ENCODE results near the gene FGFR1OP2.
"Not testable (repeated sequence)": the region's sequence is repeated elsewhere in the genome, so short reads cannot be mapped to it uniquely, and the experiment has no call there.

FGFR1OP2 gene

GRCh38 chr12:26940516-26941214 is 2.4 kb downstream of the FGFR1OP2 start:
- peaks cover 4% of the 10 kb centered on the region for H3K9me3 ChIP-seq
- no peak for TF ChIP-seq Cebpa-rat (IDR thresholded peaks at IDR 0.05)
- H3K4me2 ChIP-seq = peak overlapping the region; percentile 94
- peaks cover 50% of the 10 kb centered on the region for H4K20me1 ChIP-seq
- no peaks in the 10 kb centered on the region for H3K27me3 ChIP-seq
- peak overlapping the region; percentile 96; the same call in 1 of the 2 replicates for H3K4me3 ChIP-seq
- peak overlapping the region; percentile 52 for H3K9ac ChIP-seq
- H3K27ac ChIP-seq = peak overlapping the region; percentile 49; the same call in 1 of the 2 replicates
- H3K36me3 ChIP-seq = peaks cover 16% of the 10 kb centered on the region; the same call in 1 of the 2 replicates
- H3K4me1 ChIP-seq = peaks cover 43% of the 10 kb centered on the region

DNA sequence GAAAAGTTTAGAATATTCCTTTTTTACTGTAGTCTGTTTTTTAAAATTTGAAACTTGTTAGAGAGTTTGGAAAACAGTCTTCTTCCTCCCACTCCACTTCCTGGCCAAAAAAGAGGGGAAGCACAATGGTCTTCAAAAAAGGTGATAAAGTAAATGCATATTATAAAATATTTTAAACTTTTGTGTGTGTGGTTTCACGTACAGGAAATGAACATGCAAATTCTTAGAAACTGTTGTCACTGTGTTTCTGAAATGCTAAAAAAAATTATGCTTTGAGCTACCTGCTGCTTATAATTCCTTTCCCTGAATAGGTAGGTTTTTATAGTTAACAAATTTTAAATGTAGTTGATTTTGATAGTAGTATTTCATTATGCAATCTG is 2.9 kb downstream of the FGFR1OP2 start:
- Histone ChIP-seq H3K9me3 (peaks cover 9% of the 10 kb centered on the region), H3K4me2 (peak overlapping the region; percentile 94), H3K4me1 (peaks cover 38% of the 10 kb centered on the region), H4K20me1 (peaks cover 46% of the 10 kb centered on the region), H3K36me3 (peaks cover 21% of the 10 kb centered on the region; the same call in 1 of the 2 replicates), H3K27me3 (no peaks in the 10 kb centered on the region), H3K4me3 (peak overlapping the region; percentile 32; the same call in 1 of the 2 replicates), H3K27ac (peak overlapping the region; percentile 49), H3K9ac (peak overlapping the region; percentile 52; the same call in 1 of the 2 replicates)
- no peak for TF ChIP-seq Cebpa-rat (IDR thresholded peaks at IDR 0.05)

GRCh38 chr12:26948309-26948708 is 10.0 kb downstream of the FGFR1OP2 start:
- no peaks in the 10 kb centered on the region for H3K4me1 ChIP-seq
- no peak overlapping the region for H3K4me2 ChIP-seq
- no peak for TF ChIP-seq Cebpa-rat (IDR thresholded peaks at IDR 0.05)
- H4K20me1 ChIP-seq = peaks cover 16% of the 10 kb centered on the region; the same call in 1 of the 2 replicates
- peaks cover 41% of the 10 kb centered on the region for H3K36me3 ChIP-seq
- no peak overlapping the region for H3K4me3 ChIP-seq
- no peak overlapping the region for H3K27ac ChIP-seq
- H3K9me3 ChIP-seq = peaks cover 42% of the 10 kb centered on the region
- no peaks in the 10 kb centered on the region for H3K27me3 ChIP-seq
- H3K9ac ChIP-seq = no peak overlapping the region

- H3K4me3 ChIP-seq = no peak overlapping the region
- H3K27me3 ChIP-seq = no peaks in the 10 kb centered on the region
- no peaks in the 10 kb centered on the region for H3K4me1 ChIP-seq
- H3K4me2 ChIP-seq = no peak overlapping the region
- H3K9ac ChIP-seq = no peak overlapping the region
- peaks cover 19% of the 10 kb centered on the region for H3K9me3 ChIP-seq
- H3K27ac ChIP-seq = no peak overlapping the region
- peaks cover 43% of the 10 kb centered on the region for H3K36me3 ChIP-seq
- peaks cover 36% of the 10 kb centered on the region; the same call in 1 of the 2 replicates for H4K20me1 ChIP-seq
- TF ChIP-seq Cebpa-rat (IDR thresholded peaks at IDR 0.05) = no peak
Observed at GRCh38 chr12:26953447-26953846, 15.2 kb downstream of the FGFR1OP2 start.

GRCh38 chr12:26954027-26954426 is 15.8 kb downstream of the FGFR1OP2 start:
- Histone ChIP-seq H3K9me3 (peaks cover 13% of the 10 kb centered on the region), H4K20me1 (peaks cover 36% of the 10 kb centered on the region; the same call in 1 of the 2 replicates), H3K27me3 (no peaks in the 10 kb centered on the region), H3K27ac (no peak overlapping the region), H3K4me2 (no peak overlapping the region), H3K4me1 (no peaks in the 10 kb centered on the region), H3K36me3 (peaks cover 37% of the 10 kb centered on the region), H3K4me3 (no peak overlapping the region), H3K9ac (no peak overlapping the region)
- no peak for TF ChIP-seq Cebpa-rat (IDR thresholded peaks at IDR 0.05)

GRCh38 chr12:26961391-26961790 is 23.1 kb downstream of the FGFR1OP2 start:
- not testable (repeated sequence) for H3K9me3 ChIP-seq, H3K9ac ChIP-seq, H3K4me2 ChIP-seq, H3K27me3 ChIP-seq, H4K20me1 ChIP-seq, H3K27ac ChIP-seq, H3K4me3 ChIP-seq, H3K4me1 ChIP-seq
- peaks cover 47% of the 10 kb centered on the region for H3K36me3 ChIP-seq

DNA sequence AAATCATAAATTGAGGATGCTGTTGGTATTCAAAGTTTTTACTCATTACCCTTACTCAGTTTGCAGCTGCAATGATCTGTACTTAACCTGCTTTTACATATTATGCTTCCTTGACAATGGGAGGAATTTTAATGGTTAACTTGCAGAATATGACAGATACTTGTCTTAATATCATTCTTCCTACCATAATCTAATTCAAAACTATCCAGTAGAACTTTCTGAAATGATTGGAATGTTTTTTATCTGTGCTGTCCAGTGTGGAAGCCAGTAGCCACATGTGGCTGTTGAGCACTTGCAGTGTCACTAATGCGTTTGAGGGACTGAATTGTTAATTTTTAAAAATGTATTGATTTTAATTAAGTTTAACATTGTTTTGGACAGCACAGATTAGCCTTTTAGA is 23.5 kb downstream of the FGFR1OP2 start:
- H3K9me3 ChIP-seq = no peaks in the 10 kb centered on the region
- peaks cover 46% of the 10 kb centered on the region for H3K36me3 ChIP-seq
- no peak overlapping the region for H3K4me3 ChIP-seq
- no peak overlapping the region for H3K4me2 ChIP-seq
- no peaks in the 10 kb centered on the region for H3K27me3 ChIP-seq
- H3K9ac ChIP-seq = no peak overlapping the region
- H3K4me1 ChIP-seq = no peaks in the 10 kb centered on the region
- H3K27ac ChIP-seq = no peak overlapping the region
- no peaks in the 10 kb centered on the region for H4K20me1 ChIP-seq
- TF ChIP-seq Cebpa-rat (IDR thresholded peaks at IDR 0.05) = no peak

GRCh38 chr12:26963413-26963812 is 25.1 kb downstream of the FGFR1OP2 start:
- Histone ChIP-seq H3K9me3 (no peaks in the 10 kb centered on the region), H3K36me3 (peaks cover 46% of the 10 kb centered on the region), H3K27ac (no peak overlapping the region), H3K27me3 (no peaks in the 10 kb centered on the region), H3K4me3 (no peak overlapping the region), H3K9ac (no peak overlapping the region), H3K4me1 (no peaks in the 10 kb centered on the region), H4K20me1 (no peaks in the 10 kb centered on the region), H3K4me2 (no peak overlapping the region)
- TF ChIP-seq Cebpa-rat (IDR thresholded peaks at IDR 0.05) = no peak

DNA sequence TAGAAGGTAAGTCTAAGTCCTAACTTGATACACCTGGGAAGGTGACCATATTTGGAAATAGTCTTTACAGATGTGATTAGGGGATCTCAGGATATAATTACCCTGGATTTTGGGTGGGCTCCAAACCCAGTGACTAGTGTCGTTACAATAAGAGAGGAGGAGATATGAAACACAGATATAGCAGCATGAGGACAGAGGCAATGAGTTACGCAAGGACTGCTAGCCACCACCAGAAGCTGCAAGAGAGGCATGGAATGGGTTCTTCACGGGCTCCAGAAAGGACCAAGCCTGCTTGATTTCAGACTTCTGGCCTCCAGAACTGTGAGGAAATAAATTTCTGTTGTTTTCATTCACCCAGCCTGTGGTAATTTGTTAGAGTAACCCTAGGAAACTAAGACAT is 28.6 kb downstream of the FGFR1OP2 start:
- no peaks in the 10 kb centered on the region for H3K27me3 ChIP-seq
- H3K9ac ChIP-seq = no peak overlapping the region
- H3K4me2 ChIP-seq = no peak overlapping the region
- H3K4me1 ChIP-seq = no peaks in the 10 kb centered on the region
- TF ChIP-seq Cebpa-rat (IDR thresholded peaks at IDR 0.05) = no peak
- H3K9me3 ChIP-seq = no peaks in the 10 kb centered on the region
- H4K20me1 ChIP-seq = no peaks in the 10 kb centered on the region
- H3K27ac ChIP-seq = no peak overlapping the region
- peaks cover 50% of the 10 kb centered on the region for H3K36me3 ChIP-seq
- H3K4me3 ChIP-seq = no peak overlapping the region

- Histone ChIP-seq H3K27me3 (no peaks in the 10 kb centered on the region), H3K9me3 (no peaks in the 10 kb centered on the region), H4K20me1 (no peaks in the 10 kb centered on the region), H3K4me2 (no peak overlapping the region), H3K4me1 (no peaks in the 10 kb centered on the region), H3K9ac (no peak overlapping the region), H3K4me3 (no peak overlapping the region), H3K27ac (no peak overlapping the region), H3K36me3 (peaks cover 56% of the 10 kb centered on the region)
- no peak for TF ChIP-seq Cebpa-rat (IDR thresholded peaks at IDR 0.05)
Observed at GRCh38 chr12:26970136-26970535, 31.9 kb downstream of the FGFR1OP2 start.
